Caco-2 (cell line): ENCODE results near the gene RCAN1. TPM values are rescaled to one million over a fixed set of nuclear protein-coding genes. Genes with fewer than 3 reads are reported as not detected.

ENCODE experiments used
- BruUV-seq: library from RNA; stranded (reverse); fragments of 400-500 nt; replicated peaks from 2 replicates; lab custom pipeline; 2021; lab: Mats Ljungman, UMichigan
- CTCF ChIA-PET: fragments of 300-600 bp; sonication (Branson Sonifier 250); formaldehyde crosslinking; loops from one replicate; lab custom pipeline; 2022; ENCODE audit warnings: antibody characterized with exemption; lab: Charles Lee
- POLR2A ChIA-PET: fragments of 300-600 bp; sonication (Branson Sonifier 250); formaldehyde crosslinking; loops from one replicate; lab custom pipeline; 2022; ENCODE audit warnings: antibody characterized with exemption; lab: Charles Lee
- DNase-seq, 2 experiments: peaks; one replicate each; pipeline versions ENCODE4 v3.0.0 to v3.0.0-alpha.2; 2020 to 2022
- H3K27me3 ChIP-seq: replicated peaks from 2 replicates; pipeline ENCODE4 v1.6.0; 2011; ENCODE audit warnings: low read length; ENCODE audit not compliant: control insufficient read depth, insufficient read depth
- H3K36me3 ChIP-seq: 2 replicates; pipeline ENCODE4 v1.5.1; 2011; ENCODE audit warnings: low read length; ENCODE audit not compliant: control insufficient read depth, insufficient read depth
- H3K4me1 ChIP-seq: fragments of 250-450 bp; sonication (Bioruptor Pico); 2 replicates; pipeline ENCODE4 v1.5.1; 2020; ENCODE audit warnings: mild to moderate bottlenecking
- H3K4me3 ChIP-seq: 2 replicates; pipeline ENCODE4 v1.5.1; 2011; ENCODE audit warnings: low read depth, mild to moderate bottlenecking, control low read depth, low read length
- H3K9me3 ChIP-seq: fragments of 250-450 bp; sonication (Bioruptor Pico); 2 replicates; pipeline ENCODE4 v1.5.1; 2020; ENCODE audit warnings: mild to moderate bottlenecking, moderate library complexity
- H3K27ac Mint-ChIP-seq: one replicate; pipeline ENCODE4 v1.8.0; 2022; ENCODE audit warnings: mixed read lengths; ENCODE audit not compliant: unreplicated experiment
- H3K27me3 Mint-ChIP-seq: one replicate; pipeline ENCODE4 v1.8.0; 2022; ENCODE audit warnings: mixed read lengths; ENCODE audit not compliant: insufficient read depth, unreplicated experiment
- H3K36me3 Mint-ChIP-seq: one replicate; pipeline ENCODE4 v1.8.0; 2022; ENCODE audit warnings: mild to moderate bottlenecking, mixed read lengths; ENCODE audit not compliant: insufficient read depth, unreplicated experiment
- H3K4me1 Mint-ChIP-seq: one replicate; pipeline ENCODE4 v1.8.0; 2022; ENCODE audit warnings: low read depth, mixed read lengths; ENCODE audit not compliant: unreplicated experiment
- H3K4me3 Mint-ChIP-seq: one replicate; pipeline ENCODE4 v1.8.0; 2022; ENCODE audit warnings: mild to moderate bottlenecking, moderate library complexity, mixed read lengths; ENCODE audit not compliant: unreplicated experiment
- H3K9me3 Mint-ChIP-seq: one replicate; pipeline ENCODE4 v1.8.0; 2022; ENCODE audit warnings: mixed read lengths; ENCODE audit not compliant: unreplicated experiment
- CTCF ChIP-seq, 2 experiments: fragments of 200-600 bp in 1 of 2; IDR thresholded peaks; 1 replicate in 1 of 2; 2 replicates in 1 of 2; pipeline versions ENCODE4 v1.5.1 to v1.8.0; 2011 to 2022; ENCODE audit warnings: antibody characterized with exemption in 1 of 2, control low read depth in 1 of 2, inconsistent platforms in 1 of 2, low read depth in 1 of 2, low read length in 1 of 2, mild to moderate bottlenecking in 1 of 2, moderate library complexity in 1 of 2; ENCODE audit not compliant: insufficient read depth in 1 of 2, severe bottlenecking in 1 of 2, unreplicated experiment in 1 of 2
- intact Hi-C: fragments of 100-400 bp; cut with micrococcal nuclease; formaldehyde crosslinking; loops from one replicate; pipeline ENCODE4 v1.10.0; 2022; ENCODE audit not compliant: unreplicated experiment
- total RNA-seq: library from RNA; stranded (reverse); gene quantifications from 2 replicates; pipeline ENCODE4 v1.2.3, GENCODE V29; 2022

Gene RCAN1
- total RNA-seq, 1 experiment from 2014 or later = 29.4 TPM

DNA sequence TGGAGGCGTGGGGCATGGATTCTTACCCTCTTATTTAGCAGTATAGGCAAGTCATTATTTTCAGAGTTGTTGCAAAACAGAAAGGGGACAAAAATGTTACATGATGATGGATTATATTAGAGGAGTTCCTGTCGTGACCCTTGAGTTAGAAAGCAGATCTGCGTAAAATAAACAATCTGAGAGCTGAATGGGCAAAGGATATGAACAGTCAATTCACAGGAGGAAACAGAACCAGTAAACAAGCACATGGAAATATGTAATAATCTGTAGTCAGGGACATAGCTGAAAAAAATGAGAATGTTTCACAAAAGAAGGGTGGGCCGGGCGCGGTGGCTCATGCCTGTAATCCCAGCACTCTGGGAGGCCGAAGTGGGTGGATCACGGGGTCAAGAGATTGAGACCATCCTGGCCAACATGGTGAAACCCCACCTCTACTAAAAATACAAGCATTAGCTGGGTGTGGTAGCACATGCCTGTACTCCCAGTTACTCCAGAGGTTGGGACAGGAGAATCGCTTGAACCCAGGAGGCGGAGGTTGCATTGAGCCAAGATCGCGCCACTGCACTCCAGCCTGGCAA is 20.9 kb downstream of the RCAN1 start:
- Mint-ChIP-seq H3K9me3 (no peaks in the 10 kb centered on the region), H3K4me3 (no peak overlapping the region), H3K4me1 (peaks cover 16% of the 10 kb centered on the region), H3K27me3 (no peaks in the 10 kb centered on the region), H3K27ac (no peak overlapping the region), H3K36me3 (no peaks in the 10 kb centered on the region)
- H3K9me3 ChIP-seq = no peaks in the 10 kb centered on the region
- no peak overlapping the region for H3K4me3 ChIP-seq
- ChIA-PET CTCF (no interaction called here), POLR2A (no interaction called here)
- no peaks in the 10 kb centered on the region for H3K27me3 ChIP-seq
- DNase-seq = no peak
- intact Hi-C loops = no loop called here
- no peak for TF ChIP-seq CTCF (IDR thresholded peaks at IDR 0.05; ENCODE audit: insufficient read depth in 1 of 2, low read depth in 1 of 2, low read length in 1 of 2, severe bottlenecking in 1 of 2, unreplicated experiment in 1 of 2)
- H3K4me1 ChIP-seq = peaks cover 14% of the 10 kb centered on the region; the same call in 1 of the 2 replicates
- BruUV-seq = no TSS peak
- H3K36me3 ChIP-seq = no peaks in the 10 kb centered on the region

DNA sequence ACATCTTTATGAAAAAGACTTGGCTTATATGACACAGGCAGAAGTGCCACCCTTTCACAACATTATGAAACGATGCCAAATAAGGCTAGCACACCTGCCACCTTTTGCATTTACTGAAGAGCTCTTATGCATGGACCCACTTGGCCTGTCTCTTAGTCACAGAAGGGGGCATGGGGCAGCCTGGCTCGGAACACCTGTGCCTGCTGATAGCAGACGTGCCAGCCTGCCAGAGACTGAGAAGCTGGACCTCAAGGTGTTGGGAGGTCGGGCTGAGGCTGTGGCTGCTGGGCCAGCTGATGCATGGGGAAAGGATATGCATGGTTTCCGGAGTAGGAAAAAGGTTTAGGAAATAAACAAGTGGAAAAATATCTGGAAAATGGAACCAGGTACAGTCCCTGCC is 21.5 kb downstream of the RCAN1 start:
- H3K27me3 Mint-ChIP-seq = no peaks in the 10 kb centered on the region
- peaks cover 15% of the 10 kb centered on the region for H3K4me1 Mint-ChIP-seq
- Histone ChIP-seq H3K4me1 (peaks cover 14% of the 10 kb centered on the region; the same call in 1 of the 2 replicates), H3K4me3 (no peak overlapping the region), H3K36me3 (no peaks in the 10 kb centered on the region), H3K9me3 (no peaks in the 10 kb centered on the region), H3K27me3 (no peaks in the 10 kb centered on the region)
- BruUV-seq = no TSS peak
- no peak for DNase-seq
- H3K4me3 Mint-ChIP-seq = no peak overlapping the region
- POLR2A ChIA-PET = no interaction called here
- no peaks in the 10 kb centered on the region for H3K9me3 Mint-ChIP-seq
- intact Hi-C loops = no loop called here
- TF ChIP-seq CTCF (IDR thresholded peaks at IDR 0.05; ENCODE audit: insufficient read depth in 1 of 2, low read depth in 1 of 2, low read length in 1 of 2, severe bottlenecking in 1 of 2, unreplicated experiment in 1 of 2) = no peak
- CTCF ChIA-PET = no interaction called here
- no peaks in the 10 kb centered on the region for H3K36me3 Mint-ChIP-seq
- no peak overlapping the region for H3K27ac Mint-ChIP-seq

- Mint-ChIP-seq H3K4me3 (no peak overlapping the region), H3K9me3 (no peaks in the 10 kb centered on the region), H3K27ac (no peak overlapping the region), H3K27me3 (no peaks in the 10 kb centered on the region), H3K36me3 (no peaks in the 10 kb centered on the region), H3K4me1 (peaks cover 9% of the 10 kb centered on the region)
- BruUV-seq = no TSS peak
- H3K36me3 ChIP-seq = no peaks in the 10 kb centered on the region
- H3K4me3 ChIP-seq = no peak overlapping the region
- no peak for DNase-seq
- H3K27me3 ChIP-seq = no peaks in the 10 kb centered on the region
- POLR2A ChIA-PET = no interaction called here
- peaks cover 13% of the 10 kb centered on the region; the same call in 1 of the 2 replicates for H3K4me1 ChIP-seq
- intact Hi-C loops = no loop called here
- CTCF ChIA-PET = no interaction called here
- H3K9me3 ChIP-seq = no peaks in the 10 kb centered on the region
- no peak for TF ChIP-seq CTCF (IDR thresholded peaks at IDR 0.05; ENCODE audit: insufficient read depth in 1 of 2, low read depth in 1 of 2, low read length in 1 of 2, severe bottlenecking in 1 of 2, unreplicated experiment in 1 of 2)
These were observed 22.6 kb downstream of the RCAN1 start for GRCh38 chr21:34592120-34592955.
